Skeletal muscle tissue (tissue), 4 donors: ENCODE results near the gene SGCA. TPM values are rescaled to one million over a fixed set of nuclear protein-coding genes. Genes with fewer than 3 reads are reported as not detected.
A peak's percentile ranks its signal among the peaks of the same experiment; 100 is the strongest.

Experiments used
- H3K27ac ChIP-seq: one replicate; pipeline ENCODE4 v1.7.0; 2013; ENCODE audit warnings: mild to moderate bottlenecking, low read depth, low read length, inconsistent platforms
- H3K27me3 ChIP-seq, 3 donors: one replicate each; pipeline ENCODE4 v1.7.0; 2013; ENCODE audit warnings: low read length in 3 of 3; ENCODE audit not compliant: control insufficient read depth in 3 of 3, insufficient read depth in 3 of 3
- H3K36me3 ChIP-seq, 3 donors: one replicate each; pipeline ENCODE4 v1.7.0; 2013; ENCODE audit warnings: low read length in 3 of 3; ENCODE audit not compliant: control insufficient read depth in 3 of 3, insufficient read depth in 3 of 3
- H3K4me1 ChIP-seq, 3 donors: one replicate each; pipeline ENCODE4 v1.7.0; 2013; ENCODE audit warnings: low read length in 3 of 3, mild to moderate bottlenecking in 3 of 3; ENCODE audit not compliant: control insufficient read depth in 3 of 3, insufficient read depth in 3 of 3
- H3K4me3 ChIP-seq, 3 donors: one replicate each; pipeline ENCODE4 v1.7.0; 2013; ENCODE audit warnings: low read length in 3 of 3
- H3K9ac ChIP-seq, 3 donors: one replicate each; pipeline ENCODE4 v1.7.0; 2013; ENCODE audit warnings: low read length in 3 of 3, mild to moderate bottlenecking in 3 of 3, moderate library complexity in 2 of 3, low read depth in 1 of 3
- H3K9me3 ChIP-seq, 3 donors: one replicate each; pipeline ENCODE4 v1.7.0; 2013; ENCODE audit warnings: low read length in 3 of 3; ENCODE audit not compliant: control insufficient read depth in 3 of 3
- total RNA-seq: library from RNA; depleted of rRNA; stranded (reverse); fragments of >200 nt; gene quantifications from one replicate; pipeline ENCODE4 v1.2.3, GENCODE V29; 2014
- donor health status: Osteomylitis.

Gene SGCA
- total RNA-seq = 158 TPM

DNA sequence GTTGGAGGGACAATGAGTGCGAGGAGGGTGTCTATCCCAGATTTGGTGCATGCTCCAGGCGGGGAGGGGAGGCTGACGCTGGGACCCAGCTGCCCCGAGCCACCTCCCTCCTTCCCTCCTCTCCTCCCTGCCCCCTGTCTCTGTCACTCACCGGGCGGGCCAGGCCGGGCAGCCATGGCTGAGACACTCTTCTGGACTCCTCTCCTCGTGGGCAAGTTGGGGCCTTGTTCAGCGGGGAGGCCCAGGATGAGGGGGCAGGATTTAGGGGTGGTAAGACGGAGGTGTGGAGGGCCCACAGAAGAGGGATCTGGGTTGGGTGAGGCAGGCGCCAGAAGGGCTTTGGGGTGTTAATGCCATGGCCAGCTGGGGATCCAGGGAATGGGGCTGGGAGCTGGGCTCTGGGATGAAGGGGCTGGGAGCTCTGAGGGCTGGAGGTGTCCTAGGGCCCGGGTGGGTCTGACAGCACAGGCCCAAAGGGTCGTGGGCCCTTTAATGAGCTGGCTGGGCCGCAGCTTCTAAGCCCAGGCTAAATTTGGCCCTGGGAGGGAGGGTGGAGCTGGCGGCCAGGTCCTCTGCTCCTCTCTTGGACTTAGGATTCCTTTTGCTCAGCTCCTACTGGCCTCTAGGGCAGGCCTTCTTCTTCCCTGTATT, at the start of gene SGCA:
SGCA (plus strand) TSS at position 139 of the 651 bp plus-strand sequence; CDS start at position 175, 36 bp downstream.
- H3K9ac ChIP-seq = peak within 1 kb of the TSS; percentile 97 to 100 (median 100)
- H3K36me3 ChIP-seq = peaks cover 17 to 26% (median 25%) of the 10 kb centered on the region in 3 donors
- peak within 1 kb of the TSS; percentile 74 to 91 (median 82) for H3K4me3 ChIP-seq
- H3K4me1 ChIP-seq = peaks cover 70 to 90% (median 80%) of the 10 kb centered on the region in 3 donors
- H3K27ac ChIP-seq = peak within 1 kb of the TSS; percentile 98
- no peaks in the 10 kb centered on the region for H3K9me3 ChIP-seq
- no peaks in the 10 kb centered on the region for H3K27me3 ChIP-seq

DNA sequence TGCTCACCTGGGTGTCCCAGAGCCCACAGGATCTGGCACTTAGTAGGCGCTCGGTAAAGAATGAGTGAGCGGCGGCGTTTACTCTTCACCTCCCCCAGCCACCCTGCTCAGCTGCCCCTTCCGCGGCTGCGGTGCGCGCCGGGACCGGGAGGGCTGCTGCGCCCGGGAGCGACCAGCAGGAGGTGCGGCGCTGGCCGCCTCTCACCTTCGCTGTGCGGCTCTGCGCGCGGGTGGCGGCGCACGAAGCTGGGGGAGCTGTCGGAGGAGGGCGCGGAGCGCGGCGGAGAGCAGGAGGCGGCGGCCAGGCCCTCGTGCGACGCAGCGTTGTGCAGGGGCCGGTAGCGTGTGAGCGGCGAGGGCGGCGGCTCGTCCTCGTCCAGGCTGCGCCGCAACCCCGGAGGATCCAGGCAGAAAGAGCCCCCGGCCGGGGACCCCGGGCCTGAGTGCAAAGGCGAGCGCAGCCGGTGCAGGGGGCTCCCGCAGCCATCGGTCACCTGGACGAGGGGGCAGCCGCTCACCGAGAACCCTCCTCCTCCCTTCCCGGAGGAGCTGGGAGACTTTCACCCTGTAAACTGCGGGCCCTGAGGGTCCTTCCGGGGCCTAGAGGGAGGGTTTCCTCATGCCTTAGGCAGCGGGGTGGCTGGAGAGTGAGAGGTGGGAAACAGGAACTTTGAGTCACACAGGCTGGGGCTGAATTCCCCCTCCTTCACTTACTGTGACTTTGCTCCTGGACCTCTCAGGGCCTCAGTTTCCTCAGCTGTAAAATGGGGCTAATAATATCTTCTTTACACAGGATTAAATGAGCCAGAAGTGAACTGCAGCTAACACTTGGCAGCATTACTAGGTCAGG, 48.4 kb upstream of the SGCA start:
- Histone ChIP-seq H3K9me3 (no peaks in the 10 kb centered on the region), H3K36me3 (no peaks in the 10 kb centered on the region), H3K9ac (peak overlapping the region; percentile 43 to 70 (median 47)), H3K4me3 (peak overlapping the region; percentile 35 to 47 (median 41)), H3K4me1 (peaks cover 21 to 42% (median 39%) of the 10 kb centered on the region in 3 donors), H3K27me3 (no peaks in the 10 kb centered on the region), H3K27ac (no peak overlapping the region)

DNA sequence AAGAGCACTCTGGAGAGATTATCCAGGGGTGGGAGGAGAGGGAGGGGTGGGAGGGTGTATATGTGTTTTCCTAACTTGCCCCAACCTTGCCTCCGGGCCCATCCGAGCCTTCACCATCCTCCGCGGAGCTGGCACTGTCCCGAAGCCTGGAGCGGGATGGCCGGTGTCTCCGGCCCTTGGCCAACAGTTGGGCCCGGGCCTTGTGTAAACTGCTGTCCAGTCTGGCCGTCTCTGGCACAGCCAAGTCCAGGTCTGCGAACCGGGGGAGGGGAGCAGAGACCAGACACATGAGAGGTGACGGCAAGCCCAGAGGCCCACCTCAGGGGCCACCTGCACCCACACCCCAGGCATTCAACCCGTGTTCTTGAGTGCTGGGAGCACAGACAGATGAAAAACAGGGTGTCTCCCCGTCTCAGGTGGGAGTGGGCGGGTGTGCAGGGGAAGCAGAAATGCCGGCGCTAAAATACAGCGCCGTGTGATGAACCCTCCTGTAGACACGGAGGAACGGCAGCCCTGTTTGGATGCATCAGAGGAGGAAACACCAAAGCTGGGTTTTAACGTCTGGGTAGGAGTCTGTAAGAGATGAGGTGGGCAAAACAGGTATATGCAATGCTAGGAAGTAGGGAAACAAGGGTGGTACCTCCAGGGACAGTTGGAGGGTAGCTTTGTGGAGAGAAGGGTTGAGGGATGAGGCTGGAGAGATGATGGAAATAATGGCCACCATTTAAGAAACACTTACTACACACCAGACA, 47.6 kb upstream of the SGCA start:
- no peaks in the 10 kb centered on the region for H3K9me3 ChIP-seq
- H3K36me3 ChIP-seq = no peaks in the 10 kb centered on the region
- H3K4me1 ChIP-seq = peaks cover 13 to 33% (median 30%) of the 10 kb centered on the region in 3 donors
- H3K27ac ChIP-seq = no peak overlapping the region
- H3K27me3 ChIP-seq = no peaks in the 10 kb centered on the region
- peak overlapping the region in 1 of 3 donors; percentile 70 for H3K9ac ChIP-seq
- no peak overlapping the region for H3K4me3 ChIP-seq

DNA sequence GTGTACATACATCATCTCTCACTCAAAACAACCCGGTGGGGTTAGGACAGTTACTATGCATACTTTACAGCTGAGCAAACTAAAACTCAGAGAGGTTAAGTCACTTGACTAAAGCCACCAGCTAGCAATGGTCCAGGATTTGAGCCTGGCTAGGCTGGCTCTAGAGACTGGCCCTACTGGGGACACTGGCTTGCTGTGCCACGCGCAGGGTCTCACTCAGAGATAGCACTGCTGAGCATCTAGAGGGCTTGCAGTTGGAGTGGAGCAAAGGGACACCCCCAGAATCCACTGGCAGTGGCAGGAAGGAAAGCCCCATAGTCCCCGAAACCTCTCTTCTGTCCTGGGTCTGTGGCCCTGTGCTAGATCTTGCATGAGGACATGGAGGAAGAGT, 47.0 kb upstream of the SGCA start:
- Histone ChIP-seq H3K27ac (no peak overlapping the region), H3K4me3 (no peak overlapping the region), H3K27me3 (no peaks in the 10 kb centered on the region), H3K4me1 (peaks cover 12 to 28% (median 28%) of the 10 kb centered on the region in 3 donors), H3K36me3 (no peaks in the 10 kb centered on the region), H3K9me3 (no peaks in the 10 kb centered on the region), H3K9ac (no peak overlapping the region)

DNA sequence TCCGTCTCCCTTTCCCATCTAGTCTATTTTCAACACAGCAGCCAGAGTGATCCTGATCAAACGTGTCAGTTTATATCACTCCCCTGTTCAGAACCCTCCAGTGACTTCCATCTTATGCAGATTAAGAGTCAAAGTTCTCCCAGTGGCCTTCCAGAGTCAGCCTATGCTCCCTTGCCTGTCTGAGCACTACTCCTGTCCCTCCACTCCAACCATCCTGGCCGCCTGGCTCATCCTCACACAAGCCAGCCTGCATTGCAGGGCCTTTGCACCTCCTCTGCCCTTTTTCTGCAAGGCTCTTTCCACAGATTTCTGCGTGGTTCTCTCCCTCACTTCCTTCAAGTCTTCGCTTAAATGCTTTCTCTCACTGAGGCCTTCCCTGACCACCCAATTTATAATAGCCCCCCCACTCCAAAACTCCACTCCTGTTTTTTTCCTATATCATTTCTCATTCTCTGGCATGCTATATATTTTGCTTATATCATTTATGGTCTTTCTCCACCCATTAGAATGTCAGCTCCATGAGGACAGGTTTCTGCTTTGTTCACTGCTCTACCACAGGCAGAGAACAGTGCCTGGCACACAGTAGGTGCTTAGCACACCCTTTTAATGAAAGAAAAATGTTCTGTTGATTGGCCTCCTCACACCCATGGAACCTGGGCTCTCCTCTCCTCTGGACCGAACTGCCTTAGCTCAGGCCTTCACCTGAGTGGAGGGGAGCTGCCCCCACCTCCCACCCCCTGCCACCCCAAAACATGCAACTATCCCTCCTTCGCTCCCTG, 45.1 kb upstream of the SGCA start:
- H3K27me3 ChIP-seq = no peaks in the 10 kb centered on the region
- no peaks in the 10 kb centered on the region for H3K36me3 ChIP-seq
- H3K4me3 ChIP-seq = no peak overlapping the region
- H3K4me1 ChIP-seq = peaks cover 15 to 21% (median 19%) of the 10 kb centered on the region in 3 donors
- H3K9ac ChIP-seq = no peak overlapping the region
- no peak overlapping the region for H3K27ac ChIP-seq
- no peaks in the 10 kb centered on the region for H3K9me3 ChIP-seq

DNA sequence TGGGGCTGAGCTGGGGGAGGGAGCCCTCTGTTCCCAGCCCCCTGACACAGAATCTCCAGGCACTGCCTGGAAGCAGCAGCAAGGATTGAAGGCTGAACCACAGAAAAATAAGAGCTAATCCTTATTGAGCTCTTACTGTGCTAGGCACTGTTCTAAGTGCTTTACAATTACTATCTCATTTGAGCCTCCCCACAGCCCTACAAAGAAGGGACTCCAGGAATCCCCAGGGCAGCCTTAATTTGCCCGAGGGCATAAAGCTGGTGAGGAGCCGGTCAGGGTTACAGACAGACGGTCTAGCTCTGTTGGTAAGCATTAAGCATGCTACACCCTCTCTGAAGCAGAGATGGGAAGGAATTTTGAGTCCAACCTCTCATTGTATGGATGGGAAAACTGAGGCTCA, 42.9 kb upstream of the SGCA start:
- Histone ChIP-seq H3K36me3 (no peaks in the 10 kb centered on the region), H3K27me3 (no peaks in the 10 kb centered on the region), H3K4me1 (peaks cover 2 to 8% (median 8%) of the 10 kb centered on the region in 3 donors), H3K9ac (no peak overlapping the region), H3K27ac (no peak overlapping the region), H3K9me3 (no peaks in the 10 kb centered on the region), H3K4me3 (no peak overlapping the region)

DNA sequence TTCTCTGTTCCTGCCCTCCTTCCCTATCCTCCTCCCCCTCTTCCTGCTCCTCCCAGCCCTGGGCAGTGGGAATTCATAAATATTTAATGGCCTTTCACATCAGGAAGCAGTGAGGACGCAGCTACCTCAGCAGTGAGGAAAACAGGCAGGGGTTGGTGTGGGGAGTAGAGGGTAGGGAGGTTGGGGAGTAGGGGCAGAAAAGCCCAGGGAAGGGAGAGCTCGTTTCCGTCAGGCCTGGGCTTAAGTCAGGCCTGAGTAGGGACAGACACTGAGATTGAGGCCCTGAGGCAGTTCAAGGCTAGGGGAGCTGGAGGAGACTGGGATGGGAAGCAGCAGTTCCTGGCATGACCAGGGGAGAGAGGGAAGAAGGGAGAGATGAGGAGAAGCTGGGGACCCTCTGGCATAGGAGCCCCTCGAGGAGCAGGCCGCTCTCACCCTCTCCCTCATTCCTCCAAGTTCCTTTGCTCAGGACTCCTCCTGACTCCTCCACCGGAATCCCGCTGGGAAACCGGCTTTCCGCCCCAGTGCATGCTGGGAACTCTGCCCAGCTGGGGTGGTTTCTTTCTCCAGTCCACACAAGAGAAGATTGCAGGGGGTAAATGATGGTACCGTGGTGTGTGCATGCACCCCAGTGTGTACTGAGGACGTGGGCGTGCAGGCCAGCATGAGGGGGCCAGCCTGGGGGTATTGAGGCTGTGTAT, 42.0 kb upstream of the SGCA start:
- Histone ChIP-seq H3K9ac (peak overlapping the region in 2 of 3 donors; percentile 50 to 51), H3K36me3 (no peaks in the 10 kb centered on the region), H3K4me3 (peak overlapping the region in 1 of 3 donors; percentile 35), H3K4me1 (peaks cover 5 to 12% (median 10%) of the 10 kb centered on the region in 3 donors), H3K27me3 (no peaks in the 10 kb centered on the region), H3K27ac (no peak overlapping the region), H3K9me3 (no peaks in the 10 kb centered on the region)

DNA sequence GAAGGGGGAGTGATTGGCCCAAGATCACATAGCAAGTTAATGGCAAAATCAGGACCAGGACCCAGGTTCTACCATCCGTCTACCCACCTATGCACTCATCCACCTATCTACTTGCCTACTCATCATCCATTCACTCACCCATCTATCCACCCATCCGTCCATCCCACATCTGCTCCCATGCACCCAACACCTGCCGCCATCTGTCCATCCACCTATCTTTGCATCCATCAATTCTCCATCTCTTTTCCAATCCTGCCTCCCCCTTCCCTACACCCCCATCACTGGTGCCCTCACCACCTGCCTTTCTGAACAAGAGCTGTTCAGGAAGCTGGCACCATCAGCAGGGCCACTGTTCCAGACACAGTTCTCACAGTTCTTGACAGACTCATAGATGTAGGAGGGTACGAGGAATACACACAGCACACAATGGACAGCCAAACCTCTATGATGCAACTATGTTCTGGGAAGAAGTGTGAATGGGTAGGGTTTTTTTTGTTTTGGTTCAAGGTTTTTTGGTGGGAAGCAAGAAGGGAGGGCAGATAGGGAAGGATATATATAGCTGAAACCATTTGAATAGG, 40.3 kb upstream of the SGCA start:
- Histone ChIP-seq H3K27me3 (no peaks in the 10 kb centered on the region), H3K9ac (no peak overlapping the region), H3K36me3 (no peaks in the 10 kb centered on the region), H3K4me1 (peaks cover 10 to 18% (median 15%) of the 10 kb centered on the region in 3 donors), H3K4me3 (no peak overlapping the region), H3K9me3 (no peaks in the 10 kb centered on the region), H3K27ac (no peak overlapping the region)
